ENCODE data around the gene PLCL2. TPM values are rescaled to one million over a fixed set of nuclear protein-coding genes. Genes with fewer than 3 reads are reported as not detected.
A peak's percentile ranks its signal among the peaks of the same experiment; 100 is the strongest.

The PLCL2 gene
- total and polyA plus RNA-seq, 10 of the 15 experiments (the other 5 are each of a cell fraction or from before 2014, with no cell fraction given), result 7.5 to 37.3 (median 21.7) TPM

DNA sequence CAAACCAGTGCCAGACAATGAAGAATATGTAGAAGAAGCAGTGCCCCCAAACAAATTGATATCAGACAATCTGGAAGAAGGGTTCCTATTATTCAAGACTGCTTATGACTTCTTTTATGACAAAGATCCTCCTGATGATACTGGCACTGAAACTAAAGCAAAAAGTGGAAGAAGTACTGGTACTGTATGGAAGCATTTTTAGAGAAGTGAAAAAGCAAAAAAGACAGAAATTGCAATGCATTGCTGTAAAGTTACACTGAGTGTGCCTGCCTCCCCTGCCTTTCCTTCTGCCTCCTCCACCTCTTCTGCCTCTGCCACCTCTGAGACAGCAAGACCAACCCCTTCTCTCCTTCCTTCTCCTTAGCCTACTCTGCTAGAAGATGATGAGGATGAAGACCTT lies 167.6 kb downstream of the PLCL2 start (continued):
- TF ChIP-seq, protein P1, sequence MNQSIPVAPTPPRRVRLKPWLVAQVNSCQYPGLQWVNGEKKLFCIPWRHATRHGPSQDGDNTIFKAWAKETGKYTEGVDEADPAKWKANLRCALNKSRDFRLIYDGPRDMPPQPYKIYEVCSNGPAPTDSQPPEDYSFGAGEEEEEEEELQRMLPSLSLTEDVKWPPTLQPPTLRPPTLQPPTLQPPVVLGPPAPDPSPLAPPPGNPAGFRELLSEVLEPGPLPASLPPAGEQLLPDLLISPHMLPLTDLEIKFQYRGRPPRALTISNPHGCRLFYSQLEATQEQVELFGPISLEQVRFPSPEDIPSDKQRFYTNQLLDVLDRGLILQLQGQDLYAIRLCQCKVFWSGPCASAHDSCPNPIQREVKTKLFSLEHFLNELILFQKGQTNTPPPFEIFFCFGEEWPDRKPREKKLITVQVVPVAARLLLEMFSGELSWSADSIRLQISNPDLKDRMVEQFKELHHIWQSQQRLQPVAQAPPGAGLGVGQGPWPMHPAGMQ (IDR thresholded peaks at IDR 0.05; ENCODE audit: borderline replicate concordance), result no peak
- TF ChIP-seq KLF5 (IDR thresholded peaks at IDR 0.05; ENCODE audit: partially characterized antibody), result no peak

DNA sequence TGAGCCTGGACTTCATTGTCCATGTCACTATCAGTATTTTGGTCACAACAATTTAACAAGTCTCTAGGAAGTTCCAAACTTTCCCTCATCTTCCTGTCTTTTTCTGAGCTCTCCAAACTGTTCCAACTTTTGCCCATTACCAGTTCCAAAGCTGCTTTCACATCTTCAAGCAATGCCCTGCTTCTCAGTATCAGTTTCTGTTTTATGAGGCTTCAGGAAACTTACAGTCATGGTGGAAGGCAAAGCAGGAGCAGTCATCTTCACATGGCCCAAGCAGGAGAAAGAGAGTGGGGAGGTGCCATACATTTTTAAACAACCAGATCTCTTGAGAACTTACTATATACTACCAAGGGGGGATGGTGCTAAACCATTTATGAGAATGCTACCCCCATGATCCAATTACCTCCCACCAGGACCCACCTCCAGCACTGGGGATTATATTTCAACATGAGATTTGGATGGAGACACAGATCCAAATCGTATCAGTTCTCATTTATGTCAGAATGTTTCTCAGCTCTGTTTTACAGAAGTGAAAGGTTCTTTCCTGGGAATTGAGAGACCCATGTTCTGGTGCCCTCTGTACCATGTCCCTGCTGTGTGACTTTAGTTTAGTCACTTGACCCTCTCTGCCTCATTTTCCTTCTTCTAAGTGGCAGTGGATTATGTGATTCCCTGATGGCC lies 169.7 kb downstream of the PLCL2 start:
- SMC1A ChIA-PET (ENCODE audit: uncharacterized antibody, unreplicated experiment), result interaction anchor here (0.7 to 1.1 kb wide), 3 partner anchors 25 to 216 kb away, joined by 3 to 5 read pairs (median 4); no protein-coding TSS in a partner anchor
- 0 out of 2 replicates have a peak, but pooled peaks cover 2% of the 10 kb centered on the region for H3K79me2 ChIP-seq (ENCODE audit: control insufficient read depth, insufficient read depth, low read length)
- intact Hi-C loops (cut with micrococcal nuclease; ENCODE audit: unreplicated experiment) (loop anchor here (2.0 to 5.0 kb wide), 3 partner anchors 98 to 178 kb away; no protein-coding TSS in a partner anchor), in situ Hi-C loops (cut with MboI) (no loop called here)
- no peak overlapping the region for H3K4me2 ChIP-seq (ENCODE audit: control insufficient read depth, insufficient read depth)
- CTCF ChIA-PET, result no interaction called here
- no peak overlapping the region for H2AFZ ChIP-seq (ENCODE audit: control insufficient read depth, low read depth, low read length)
- DNase-seq (ENCODE audit: low read depth, low spot score) (no peak), FAIRE-seq (no peak), ATAC-seq (peak; percentile 31)
- H3K4me3 ChIP-seq, result no peak overlapping the region
- no peak overlapping the region; the same call in 1 of the 2 replicates for H3K9ac ChIP-seq (ENCODE audit: control insufficient read depth, insufficient read depth, low read length)
- peaks cover 0 to 8% of the 10 kb centered on the region in 2 experiments; a peak in 1 of 4 replicates for H3K36me3 ChIP-seq (ENCODE audit: control insufficient read depth in 2 of 2, insufficient read depth in 2 of 2, low read length in 1 of 2)
- BruUV-seq (replicated peaks), result no TSS peak
- H3K27ac ChIP-seq (ENCODE audit: control insufficient read depth, insufficient read depth), result peak overlapping the region; percentile 97
- POLR2A ChIA-PET, result no interaction called here
- H3K4me1 ChIP-seq (ENCODE audit: control insufficient read depth, insufficient read depth, low read length), result peaks cover 34% of the 10 kb centered on the region
- no peaks in the 10 kb centered on the region for H4K20me1 ChIP-seq (ENCODE audit: control insufficient read depth, insufficient read depth)
- WGBS (ENCODE audit: insufficient coverage, insufficient replicate concordance, low lambda C conversion rate, missing lambda C conversion rate), result 21% methylated on average over 1 of the region's 1 CpG
- H3K27me3 ChIP-seq (replicated peaks in 1 of 2; ENCODE audit: control insufficient read depth in 2 of 2, insufficient read depth in 2 of 2, low read length in 1 of 2), result no peaks in the 10 kb centered on the region
- H3K9me3 ChIP-seq (replicated peaks; ENCODE audit: control insufficient read depth, insufficient read depth, low read length), result peaks cover 2% of the 10 kb centered on the region; the same call in 2 of the 3 replicates
- RAD21 ChIA-PET (ENCODE audit: unreplicated experiment), result interaction anchor here (1.0 kb wide), 1 partner anchor 29 kb away, joined by 3 read pairs; no protein-coding TSS in a partner anchor
- TF ChIP-seq MXI1 (IDR thresholded peaks at IDR 0.05; ENCODE audit: low read depth, low read length), result no peak
- no peak for TF ChIP-seq ZNF207 (IDR thresholded peaks at IDR 0.05; ENCODE audit: borderline replicate concordance)
- no peak for TF ChIP-seq GABPA (IDR thresholded peaks at IDR 0.05; ENCODE audit: low read depth)
- TF ChIP-seq, protein P2, sequence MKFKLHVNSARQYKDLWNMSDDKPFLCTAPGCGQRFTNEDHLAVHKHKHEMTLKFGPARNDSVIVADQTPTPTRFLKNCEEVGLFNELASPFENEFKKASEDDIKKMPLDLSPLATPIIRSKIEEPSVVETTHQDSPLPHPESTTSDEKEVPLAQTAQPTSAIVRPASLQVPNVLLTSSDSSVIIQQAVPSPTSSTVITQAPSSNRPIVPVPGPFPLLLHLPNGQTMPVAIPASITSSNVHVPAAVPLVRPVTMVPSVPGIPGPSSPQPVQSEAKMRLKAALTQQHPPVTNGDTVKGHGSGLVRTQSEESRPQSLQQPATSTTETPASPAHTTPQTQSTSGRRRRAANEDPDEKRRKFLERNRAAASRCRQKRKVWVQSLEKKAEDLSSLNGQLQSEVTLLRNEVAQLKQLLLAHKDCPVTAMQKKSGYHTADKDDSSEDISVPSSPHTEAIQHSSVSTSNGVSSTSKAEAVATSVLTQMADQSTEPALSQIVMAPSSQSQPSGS (IDR thresholded peaks at IDR 0.05; ENCODE audit: low read length), result no peak
- TF ChIP-seq WRNIP1 (IDR thresholded peaks at IDR 0.05; ENCODE audit: borderline replicate concordance, low read depth, low read length), result no peak
- no peak for TF ChIP-seq PML (IDR thresholded peaks at IDR 0.05; ENCODE audit: low read length)
- peak; percentile 10; the same call in 1 of the 2 replicates for TF ChIP-seq RUNX3 (IDR thresholded peaks at IDR 0.05; ENCODE audit: low read length)
- TF ChIP-seq, protein P3, sequence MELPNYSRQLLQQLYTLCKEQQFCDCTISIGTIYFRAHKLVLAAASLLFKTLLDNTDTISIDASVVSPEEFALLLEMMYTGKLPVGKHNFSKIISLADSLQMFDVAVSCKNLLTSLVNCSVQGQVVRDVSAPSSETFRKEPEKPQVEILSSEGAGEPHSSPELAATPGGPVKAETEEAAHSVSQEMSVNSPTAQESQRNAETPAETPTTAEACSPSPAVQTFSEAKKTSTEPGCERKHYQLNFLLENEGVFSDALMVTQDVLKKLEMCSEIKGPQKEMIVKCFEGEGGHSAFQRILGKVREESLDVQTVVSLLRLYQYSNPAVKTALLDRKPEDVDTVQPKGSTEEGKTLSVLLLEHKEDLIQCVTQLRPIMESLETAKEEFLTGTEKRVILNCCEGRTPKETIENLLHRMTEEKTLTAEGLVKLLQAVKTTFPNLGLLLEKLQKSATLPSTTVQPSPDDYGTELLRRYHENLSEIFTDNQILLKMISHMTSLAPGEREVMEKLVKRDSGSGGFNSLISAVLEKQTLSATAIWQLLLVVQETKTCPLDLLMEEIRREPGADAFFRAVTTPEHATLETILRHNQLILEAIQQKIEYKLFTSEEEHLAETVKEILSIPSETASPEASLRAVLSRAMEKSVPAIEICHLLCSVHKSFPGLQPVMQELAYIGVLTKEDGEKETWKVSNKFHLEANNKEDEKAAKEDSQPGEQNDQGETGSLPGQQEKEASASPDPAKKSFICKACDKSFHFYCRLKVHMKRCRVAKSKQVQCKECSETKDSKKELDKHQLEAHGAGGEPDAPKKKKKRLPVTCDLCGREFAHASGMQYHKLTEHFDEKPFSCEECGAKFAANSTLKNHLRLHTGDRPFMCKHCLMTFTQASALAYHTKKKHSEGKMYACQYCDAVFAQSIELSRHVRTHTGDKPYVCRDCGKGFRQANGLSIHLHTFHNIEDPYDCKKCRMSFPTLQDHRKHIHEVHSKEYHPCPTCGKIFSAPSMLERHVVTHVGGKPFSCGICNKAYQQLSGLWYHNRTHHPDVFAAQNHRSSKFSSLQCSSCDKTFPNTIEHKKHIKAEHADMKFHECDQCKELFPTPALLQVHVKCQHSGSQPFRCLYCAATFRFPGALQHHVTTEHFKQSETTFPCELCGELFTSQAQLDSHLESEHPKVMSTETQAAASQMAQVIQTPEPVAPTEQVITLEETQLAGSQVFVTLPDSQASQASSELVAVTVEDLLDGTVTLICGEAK (IDR thresholded peaks at IDR 0.05; ENCODE audit: borderline replicate concordance), result no peak
- TF ChIP-seq CBFB (IDR thresholded peaks at IDR 0.05; ENCODE audit: low read depth), result no peak
- no peak for TF ChIP-seq FOXM1 (IDR thresholded peaks at IDR 0.05; ENCODE audit: low read depth, low read length)
- no peak for TF ChIP-seq SIN3A (IDR thresholded peaks at IDR 0.05; ENCODE audit: low read depth, low read length)

Data from GM12878 (cell line).